CD4-positive, alpha-beta T cell (primary cell): ENCODE results near the gene EIF5AL1. TPM values are rescaled to one million over a fixed set of nuclear protein-coding genes. Genes with fewer than 3 reads are reported as not detected.

Source experiments
- ATAC-seq: fragments of 200-7000 bp; cut with Tn5 transposase; one replicate; pipeline ENCODE4 v1.10.0; 2022; ENCODE audit warnings: mild to moderate bottlenecking; ENCODE audit not compliant: poor library complexity
- CTCF ChIA-PET: fragments of 350-600 bp; sonication (Branson Sonifier 250); formaldehyde crosslinking; loops from one replicate; lab custom pipeline; 2021; ENCODE audit warnings: antibody characterized with exemption, inconsistent platforms; lab: Charles Lee
- POLR2A ChIA-PET: fragments of 350-600 bp; sonication (Branson Sonifier 250); formaldehyde crosslinking; loops from one replicate; lab custom pipeline; 2021; ENCODE audit warnings: antibody characterized with exemption, inconsistent platforms; lab: Charles Lee
- DNase-seq, 14 experiments: peaks; one replicate each; pipeline ENCODE4 v3.0.0-alpha.2; 2013 to 2020; ENCODE audit warnings: mixed read lengths in 2 of 14
- H3K27ac ChIP-seq, 2 donors: one replicate each; pipeline versions ENCODE4 v1.5.1 to v1.7.0; 2013; ENCODE audit warnings: low read length in 2 of 2, low read depth in 1 of 2, mild to moderate bottlenecking in 1 of 2
- H3K27me3 ChIP-seq, 2 experiments: 1 replicate in 1 of 2; 2 replicates in 1 of 2; pipeline versions ENCODE4 v1.6.1 to v1.7.0; 2013; ENCODE audit warnings: low read length in 2 of 2, control low read depth in 1 of 2, mild to moderate bottlenecking in 1 of 2, moderate library complexity in 1 of 2; ENCODE audit not compliant: insufficient read depth in 2 of 2, control insufficient read depth in 1 of 2
- H3K36me3 ChIP-seq: one replicate; pipeline ENCODE4 v1.6.1; 2013; ENCODE audit warnings: low read length, control low read depth; ENCODE audit not compliant: insufficient read depth
- H3K4me1 ChIP-seq: one replicate; pipeline ENCODE4 v1.6.1; 2013; ENCODE audit warnings: low read length, control low read depth; ENCODE audit not compliant: insufficient read depth
- H3K4me3 ChIP-seq: one replicate; pipeline ENCODE4 v1.5.1; 2013; ENCODE audit warnings: mild to moderate bottlenecking, low read length, moderate library complexity
- H3K9me3 ChIP-seq, 2 experiments: 1 replicate in 1 of 2; 2 replicates in 1 of 2; pipeline versions ENCODE4 v1.6.1 to v1.7.0; 2013; ENCODE audit warnings: low read length in 2 of 2, mild to moderate bottlenecking in 2 of 2, control low read depth in 1 of 2, moderate library complexity in 1 of 2; ENCODE audit not compliant: control insufficient read depth in 1 of 2, insufficient read depth in 1 of 2
- H3K27ac Mint-ChIP-seq: one replicate; pipeline ENCODE4 v1.8.0; 2020; ENCODE audit warnings: mixed read lengths
- H3K27me3 Mint-ChIP-seq: one replicate; pipeline ENCODE4 v1.8.0; 2021; ENCODE audit warnings: mixed read lengths
- H3K36me3 Mint-ChIP-seq: one replicate; pipeline ENCODE4 v1.8.0; 2021; ENCODE audit warnings: low read depth, mixed read lengths
- H3K4me1 Mint-ChIP-seq: one replicate; pipeline ENCODE4 v1.8.0; 2021; ENCODE audit warnings: low read depth, mixed read lengths
- H3K4me3 Mint-ChIP-seq: one replicate; pipeline ENCODE4 v1.8.0; 2020; ENCODE audit warnings: mild to moderate bottlenecking, mixed read lengths
- H3K9me3 Mint-ChIP-seq: one replicate; pipeline ENCODE4 v1.8.0; 2020; ENCODE audit warnings: mixed read lengths
- intact Hi-C, 2 experiments: fragments of 100-400 bp; cut with DNase I in 1 of 2; cut with micrococcal nuclease in 1 of 2; formaldehyde crosslinking; loops; one replicate each; pipeline versions ENCODE4 v1.15.1 to v1.9.0; 2023 to 2025; cut with DNase I, micrococcal nuclease
- total RNA-seq, 174 experiments: library from RNA in 2 of 174; stranded (reverse) in 2 of 174; gene quantifications; one replicate each; pipeline ENCODE4 v1.2.3 and lab custom pipeline; 2021 to 2026
- TF ChIP-seq, protein P1 (sequence below): fragments of 200-600 bp; IDR thresholded peaks from one replicate; pipeline ENCODE4 v1.8.0; 2022; ENCODE audit warnings: antibody characterized with exemption, mild to moderate bottlenecking

Gene EIF5AL1
- total RNA-seq, 2 experiments from 2014 or later = 0.11 to 0.14 TPM

DNA sequence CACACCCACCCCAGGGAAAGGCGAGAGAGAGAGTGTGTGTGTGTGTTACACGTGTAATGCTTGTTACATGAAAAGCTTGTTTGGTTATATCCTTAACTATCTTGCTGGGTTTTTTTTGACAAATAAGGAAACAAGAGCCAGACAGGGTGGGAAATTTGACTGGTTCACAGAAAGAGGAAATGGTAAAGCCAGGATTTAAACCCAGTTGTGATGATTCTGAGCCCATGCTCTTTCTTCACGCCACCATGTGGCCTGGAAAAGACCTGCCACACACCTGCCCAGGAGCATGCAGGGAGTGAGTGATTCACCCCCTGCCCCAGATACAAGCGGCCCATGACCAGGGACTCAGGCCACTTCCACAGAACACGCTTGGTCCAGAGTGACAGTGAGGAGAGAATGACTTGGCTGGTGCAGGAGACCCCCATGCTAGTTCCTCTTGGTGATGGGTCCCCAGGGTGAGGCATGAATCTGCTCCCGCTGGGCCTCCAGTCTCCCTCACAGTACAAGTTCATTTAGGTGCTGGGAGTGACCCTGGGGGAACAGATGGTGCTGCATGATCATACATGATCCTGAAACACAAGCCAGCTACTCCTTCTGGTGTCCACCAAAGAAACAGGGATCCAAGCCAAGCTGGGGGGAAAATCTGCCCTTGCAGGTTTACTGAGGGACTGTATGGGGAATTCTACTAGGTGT, 21.0 kb upstream of the EIF5AL1 start:
- Mint-ChIP-seq H3K4me1 (no peaks in the 10 kb centered on the region), H3K27me3 (peaks cover 4% of the 10 kb centered on the region), H3K4me3 (no peak overlapping the region), H3K27ac (no peak overlapping the region), H3K9me3 (no peaks in the 10 kb centered on the region), H3K36me3 (no peaks in the 10 kb centered on the region)
- H3K4me3 ChIP-seq = no peak overlapping the region
- DNase-seq (peak in 1 of 14 experiments; percentile 12), ATAC-seq (no peak)
- H3K27me3 ChIP-seq = no peaks in the 10 kb centered on the region
- intact Hi-C loops = no loop called here
- ChIA-PET CTCF (no interaction called here), POLR2A (no interaction called here)
- H3K4me1 ChIP-seq = no peaks in the 10 kb centered on the region
- H3K36me3 ChIP-seq = no peaks in the 10 kb centered on the region
- TF ChIP-seq, protein P1, sequence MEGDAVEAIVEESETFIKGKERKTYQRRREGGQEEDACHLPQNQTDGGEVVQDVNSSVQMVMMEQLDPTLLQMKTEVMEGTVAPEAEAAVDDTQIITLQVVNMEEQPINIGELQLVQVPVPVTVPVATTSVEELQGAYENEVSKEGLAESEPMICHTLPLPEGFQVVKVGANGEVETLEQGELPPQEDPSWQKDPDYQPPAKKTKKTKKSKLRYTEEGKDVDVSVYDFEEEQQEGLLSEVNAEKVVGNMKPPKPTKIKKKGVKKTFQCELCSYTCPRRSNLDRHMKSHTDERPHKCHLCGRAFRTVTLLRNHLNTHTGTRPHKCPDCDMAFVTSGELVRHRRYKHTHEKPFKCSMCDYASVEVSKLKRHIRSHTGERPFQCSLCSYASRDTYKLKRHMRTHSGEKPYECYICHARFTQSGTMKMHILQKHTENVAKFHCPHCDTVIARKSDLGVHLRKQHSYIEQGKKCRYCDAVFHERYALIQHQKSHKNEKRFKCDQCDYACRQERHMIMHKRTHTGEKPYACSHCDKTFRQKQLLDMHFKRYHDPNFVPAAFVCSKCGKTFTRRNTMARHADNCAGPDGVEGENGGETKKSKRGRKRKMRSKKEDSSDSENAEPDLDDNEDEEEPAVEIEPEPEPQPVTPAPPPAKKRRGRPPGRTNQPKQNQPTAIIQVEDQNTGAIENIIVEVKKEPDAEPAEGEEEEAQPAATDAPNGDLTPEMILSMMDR = no peak
- H3K27ac ChIP-seq = no peak overlapping the region
- H3K9me3 ChIP-seq = no peaks in the 10 kb centered on the region

DNA sequence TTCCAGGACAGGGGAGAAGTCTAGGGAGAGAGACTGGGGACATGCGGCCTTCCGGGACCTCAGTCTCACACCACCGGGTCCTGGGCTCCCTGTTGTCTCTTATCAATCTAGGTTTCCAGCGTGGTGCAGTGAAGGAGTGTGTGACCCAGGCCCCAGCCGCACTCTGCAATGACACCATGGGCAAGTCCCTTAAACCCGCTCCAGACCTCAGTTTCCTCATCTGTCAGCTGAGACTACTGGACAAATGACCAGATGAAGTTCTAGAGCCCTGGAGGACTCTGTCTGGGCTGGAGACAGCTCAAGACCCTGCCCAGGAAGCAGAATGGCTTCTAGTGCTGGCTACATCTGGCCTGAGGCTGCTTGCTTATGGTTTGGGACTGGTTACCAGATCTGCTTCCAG, 20.1 kb upstream of the EIF5AL1 start:
- POLR2A ChIA-PET = no interaction called here
- Mint-ChIP-seq H3K36me3 (no peaks in the 10 kb centered on the region), H3K4me1 (no peaks in the 10 kb centered on the region), H3K27ac (no peak overlapping the region), H3K27me3 (peaks cover 10% of the 10 kb centered on the region), H3K9me3 (no peaks in the 10 kb centered on the region), H3K4me3 (no peak overlapping the region)
- no peak overlapping the region for H3K27ac ChIP-seq
- H3K36me3 ChIP-seq = no peaks in the 10 kb centered on the region
- intact Hi-C loops = no loop called here
- ATAC-seq (no peak), DNase-seq (no peak)
- TF ChIP-seq, protein P1 = no peak
- no peak overlapping the region for H3K4me3 ChIP-seq
- CTCF ChIA-PET = no interaction called here
- H3K4me1 ChIP-seq = no peaks in the 10 kb centered on the region
- H3K27me3 ChIP-seq = peaks cover 0 to 3% of the 10 kb centered on the region in 2 experiments
- no peaks in the 10 kb centered on the region for H3K9me3 ChIP-seq

DNA sequence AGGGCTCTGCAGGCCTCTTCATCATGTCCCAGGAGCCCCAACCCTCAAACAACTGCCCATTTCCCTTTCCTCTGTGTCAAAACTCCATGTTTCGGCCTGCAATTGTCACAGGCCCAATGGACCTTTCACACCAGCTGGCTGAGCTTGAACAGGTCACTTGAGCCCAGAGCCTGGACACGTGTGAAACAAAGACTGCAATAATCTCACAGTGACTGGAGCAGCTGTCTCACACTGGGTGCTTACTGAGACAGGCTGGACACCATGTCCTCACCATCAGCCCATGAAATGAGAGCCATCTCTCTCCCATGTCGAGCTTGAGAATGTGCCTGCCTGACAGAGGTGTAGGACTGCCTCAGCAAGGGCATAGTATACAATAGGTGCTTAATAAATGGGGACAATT, 19.5 kb upstream of the EIF5AL1 start:
- Mint-ChIP-seq H3K27me3 (peaks cover 15% of the 10 kb centered on the region), H3K4me1 (no peaks in the 10 kb centered on the region), H3K9me3 (no peaks in the 10 kb centered on the region), H3K27ac (no peak overlapping the region), H3K36me3 (no peaks in the 10 kb centered on the region), H3K4me3 (no peak overlapping the region)
- intact Hi-C loops = no loop called here
- ChIA-PET CTCF (no interaction called here), POLR2A (no interaction called here)
- H3K9me3 ChIP-seq = no peaks in the 10 kb centered on the region
- no peak overlapping the region for H3K27ac ChIP-seq
- H3K36me3 ChIP-seq = no peaks in the 10 kb centered on the region
- no peak for ATAC-seq
- H3K4me3 ChIP-seq = no peak overlapping the region
- peaks cover 0 to 3% of the 10 kb centered on the region in 2 experiments for H3K27me3 ChIP-seq
- TF ChIP-seq, protein P1 = no peak
- no peaks in the 10 kb centered on the region for H3K4me1 ChIP-seq
- no peak for DNase-seq
